ENCODE data around the gene CNFN. TPM values are rescaled to one million over a fixed set of nuclear protein-coding genes. Genes with fewer than 3 reads are reported as not detected.
"Not testable (repeated sequence)": the region's sequence is repeated elsewhere in the genome, so short reads cannot be mapped to it uniquely, and the experiment has no call there.

CNFN gene
- total RNA-seq, 1 donor from 2014 or later: 1.9 TPM

DNA sequence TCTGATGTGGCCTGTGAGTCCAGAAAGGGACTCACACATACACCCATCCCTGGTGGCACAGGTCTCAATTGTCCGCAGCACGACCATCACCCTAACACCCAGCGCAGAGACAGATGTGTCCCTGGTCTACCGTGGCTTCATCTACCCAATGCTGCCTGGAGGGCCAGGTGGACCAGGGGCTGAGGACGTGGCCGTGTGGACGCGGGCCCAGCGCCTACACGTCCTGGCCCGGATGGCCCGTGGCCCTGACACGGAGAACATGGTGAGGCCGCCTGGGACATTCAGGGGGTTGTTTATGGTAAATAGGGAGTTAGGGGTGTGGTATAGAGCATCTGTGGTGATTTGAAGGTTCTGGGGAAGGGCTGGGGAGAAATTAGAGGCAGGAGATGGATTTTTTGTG lies 41.9 kb downstream of the CNFN start:
- H3K4me3 Mint-ChIP-seq: no peak overlapping the region
- no peaks in the 10 kb centered on the region for H3K9me3 Mint-ChIP-seq
- no peak for DNase-seq (ENCODE audit: low spot score in 2 of 2, unreplicated experiment in 2 of 2)
- peaks cover 23% of the 10 kb centered on the region for H3K36me3 Mint-ChIP-seq
- no peak for TF ChIP-seq CTCF (IDR thresholded peaks at IDR 0.05; ENCODE audit: unreplicated experiment)
- H3K27ac Mint-ChIP-seq: no peak overlapping the region
- no peaks in the 10 kb centered on the region for H3K27me3 Mint-ChIP-seq (ENCODE audit: low read depth)
- peaks cover 3% of the 10 kb centered on the region for H3K4me1 Mint-ChIP-seq

- DNase-seq (ENCODE audit: low spot score in 2 of 2, unreplicated experiment in 2 of 2): no peak
- H3K9me3 Mint-ChIP-seq: no peaks in the 10 kb centered on the region
- peaks cover 18% of the 10 kb centered on the region for H3K36me3 Mint-ChIP-seq
- peaks cover 3% of the 10 kb centered on the region for H3K4me1 Mint-ChIP-seq
- H3K4me3 Mint-ChIP-seq: no peak overlapping the region
- TF ChIP-seq CTCF (IDR thresholded peaks at IDR 0.05; ENCODE audit: unreplicated experiment): no peak
- no peaks in the 10 kb centered on the region for H3K27me3 Mint-ChIP-seq (ENCODE audit: low read depth)
- no peak overlapping the region for H3K27ac Mint-ChIP-seq
These were observed 44.8 kb downstream of the CNFN start for GRCh38 chr19:42345191-42345812.

- no peak for DNase-seq (ENCODE audit: low spot score in 2 of 2, unreplicated experiment in 2 of 2)
- Mint-ChIP-seq H3K36me3 (peaks cover 17% of the 10 kb centered on the region), H3K27me3 (ENCODE audit: low read depth) (no peaks in the 10 kb centered on the region), H3K9me3 (no peaks in the 10 kb centered on the region), H3K4me1 (peaks cover 3% of the 10 kb centered on the region), H3K4me3 (no peak overlapping the region), H3K27ac (no peak overlapping the region)
- TF ChIP-seq CTCF (IDR thresholded peaks at IDR 0.05; ENCODE audit: unreplicated experiment): no peak
These were observed 45.7 kb downstream of the CNFN start for GRCh38 chr19:42344336-42344893.

DNA sequence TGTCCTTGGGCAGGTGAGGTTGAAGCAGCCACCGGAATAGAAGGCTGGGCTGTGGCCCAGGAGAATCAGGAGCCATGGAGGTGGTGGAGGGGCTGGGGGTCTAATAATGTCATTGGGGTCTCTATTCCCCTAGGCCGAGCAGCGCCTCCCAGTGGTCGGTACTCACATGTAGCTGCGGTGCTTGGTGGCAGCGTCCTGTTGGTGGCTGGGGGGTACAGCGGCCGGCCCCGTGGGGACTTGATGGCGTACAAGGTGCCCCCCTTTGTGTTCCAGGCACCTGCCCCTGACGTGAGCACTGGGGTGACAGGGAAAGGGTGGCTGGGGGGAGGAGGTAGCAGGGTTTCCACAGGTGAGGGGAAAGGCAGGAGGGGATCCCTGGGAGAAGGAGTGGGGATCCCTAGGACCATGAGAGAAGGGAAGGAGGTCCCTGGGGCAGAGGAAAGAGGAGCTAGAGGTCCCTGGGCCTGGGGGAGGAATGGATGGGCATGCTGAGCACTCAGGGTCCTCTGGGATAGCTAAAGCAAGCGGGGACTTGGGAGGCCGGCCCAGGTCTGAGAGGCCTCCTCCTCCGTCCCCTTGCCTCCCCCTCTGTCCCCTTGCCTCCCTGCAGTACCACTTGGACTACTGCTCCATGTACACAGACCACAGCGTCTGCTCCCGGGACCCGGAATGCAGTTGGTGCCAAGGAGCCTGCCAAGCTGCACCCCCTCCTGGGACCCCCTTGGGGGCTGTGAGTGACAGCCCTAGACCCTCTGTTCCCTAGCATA lies 46.6 kb downstream of the CNFN start:
- TF ChIP-seq CTCF (IDR thresholded peaks at IDR 0.05; ENCODE audit: unreplicated experiment): no peak
- Mint-ChIP-seq H3K9me3 (no peaks in the 10 kb centered on the region), H3K36me3 (peaks cover 22% of the 10 kb centered on the region), H3K27me3 (ENCODE audit: low read depth) (no peaks in the 10 kb centered on the region), H3K4me1 (peaks cover 3% of the 10 kb centered on the region), H3K27ac (no peak overlapping the region), H3K4me3 (no peak overlapping the region)
- no peak for DNase-seq (ENCODE audit: low spot score in 2 of 2, unreplicated experiment in 2 of 2)

DNA sequence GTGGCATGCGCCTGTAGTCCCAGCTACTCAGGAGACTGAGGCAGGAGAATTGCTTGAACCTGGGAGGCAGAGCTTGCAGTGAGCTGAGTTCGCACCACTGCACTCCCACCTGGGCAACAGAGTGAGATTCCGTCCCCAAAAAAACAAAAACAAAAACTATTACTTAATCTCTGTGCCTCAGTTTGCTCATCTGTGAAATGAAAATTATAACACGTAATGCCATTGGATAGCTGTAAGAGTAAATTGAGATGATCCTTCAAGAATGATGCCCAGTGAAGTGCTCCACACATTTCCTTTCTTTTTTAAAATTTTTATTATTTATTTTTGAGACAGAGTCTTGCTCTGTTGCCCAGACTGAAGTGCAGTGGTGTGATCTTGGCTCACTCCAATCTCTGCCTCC lies 50.2 kb downstream of the CNFN start:
- H3K27ac Mint-ChIP-seq; H3K27me3 Mint-ChIP-seq (ENCODE audit: low read depth): not testable (repeated sequence)

DNA sequence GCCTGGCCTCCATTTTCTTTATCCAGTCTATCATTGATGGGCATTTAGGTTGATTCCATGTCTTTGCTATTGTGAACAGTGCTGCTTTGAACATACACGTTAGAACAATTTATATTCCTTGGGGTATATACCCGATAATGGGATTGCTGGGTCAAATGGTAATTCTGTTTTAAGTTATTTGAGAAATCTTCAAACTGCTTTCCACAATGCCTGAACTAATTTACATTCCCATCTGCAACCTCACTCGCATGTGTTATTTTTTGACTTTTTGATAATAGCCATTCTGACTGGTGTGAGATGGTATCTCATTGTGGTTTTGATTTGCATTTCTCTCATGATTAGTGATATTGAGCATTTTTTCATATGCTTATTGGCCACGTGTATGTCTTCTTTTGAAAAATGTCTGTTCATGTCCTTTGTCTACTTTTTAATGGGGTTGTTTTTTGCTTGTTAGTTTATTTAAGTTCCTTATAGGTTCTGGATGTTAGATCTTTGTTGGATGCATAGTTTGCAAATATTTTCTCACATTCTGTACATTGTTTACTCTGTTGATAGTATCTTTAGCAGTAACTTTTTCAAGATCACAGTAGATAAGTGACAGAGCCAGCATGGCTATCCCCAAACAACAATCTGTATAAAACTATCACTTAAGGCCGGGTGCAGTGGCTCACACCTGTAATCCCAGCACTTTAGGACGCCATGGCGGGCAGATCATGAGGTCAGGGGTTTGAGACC lies 50.8 kb downstream of the CNFN start:
- H3K4me3 Mint-ChIP-seq; DNase-seq (ENCODE audit: low spot score in 2 of 2, unreplicated experiment in 2 of 2); H3K27me3 Mint-ChIP-seq (ENCODE audit: low read depth); H3K9me3 Mint-ChIP-seq; H3K4me1 Mint-ChIP-seq: not testable (repeated sequence)
- peak overlapping the region; percentile 30 for H3K27ac Mint-ChIP-seq
- H3K36me3 Mint-ChIP-seq: peaks cover 13% of the 10 kb centered on the region

More for the DNA sequence above, 50.2 kb downstream of the CNFN start:
- peaks cover 17% of the 10 kb centered on the region for H3K36me3 Mint-ChIP-seq
- not testable (repeated sequence) for DNase-seq (ENCODE audit: low spot score in 2 of 2, unreplicated experiment in 2 of 2); H3K9me3 Mint-ChIP-seq; H3K4me3 Mint-ChIP-seq; H3K4me1 Mint-ChIP-seq

Small RNA genes lying within 50 kb of the gene (microRNA-seq; reads per million reads assigned to microRNA genes)
- not detected for gene MIR8077

Other genes with a start within 250 kb of the CNFN start
- gene DEDD2, start 172.6 kb downstream of the CNFN start, total RNA-seq: 21.3 to 24.0 TPM (median 23.7 TPM) in 3 replicates
- gene ZNF526, start 170.0 kb downstream of the CNFN start, total RNA-seq: 12.3 to 13.4 TPM (median 13.3 TPM) in 3 replicates
- gene GSK3A, start 147.7 kb downstream of the CNFN start, total RNA-seq: 42.9 to 45.5 TPM (median 44.6 TPM) in 3 replicates
- gene ERF, start 135.2 kb downstream of the CNFN start, total RNA-seq: 90.4 to 106 TPM (median 92.1 TPM) in 3 replicates
- gene CIC, start 121.0 kb downstream of the CNFN start, total RNA-seq: 84.0 to 90.9 TPM (median 90.8 TPM) in 3 replicates
- gene PRR19, start 88.2 kb downstream of the CNFN start, total RNA-seq: 1.3 to 2.0 TPM (median 1.7 TPM) in 3 replicates
- gene PAFAH1B3, start 87.7 kb downstream of the CNFN start, total RNA-seq: 81.2 to 91.0 TPM (median 88.5 TPM) in 3 replicates
- 0.25 to 0.92 TPM (median 0.42 TPM) in 3 replicates for gene TMEM145, start 77.0 kb downstream of the CNFN start, total RNA-seq
- 54.7 to 58.9 TPM (median 57.1 TPM) in 3 replicates for gene MEGF8, start 64.7 kb downstream of the CNFN start, total RNA-seq
- 8.6 to 10.8 TPM (median 8.8 TPM) in 3 replicates for gene LIPE, start 37.1 kb upstream of the CNFN start, total RNA-seq
- not detected in 3 replicates for gene CXCL17, start 52.6 kb upstream of the CNFN start, total RNA-seq
- 0.66 to 1.4 TPM (median 1.3 TPM) in 3 replicates for gene CEACAM1, start 138.2 kb upstream of the CNFN start, total RNA-seq
- gene CEACAM8, start 204.6 kb upstream of the CNFN start, total RNA-seq: not detected in 3 replicates